Gastrocnemius medialis (tissue), 4 donors: ENCODE measurements around the gene CCDC134. TPM values are rescaled to one million over a fixed set of nuclear protein-coding genes. Genes with fewer than 3 reads are reported as not detected.
"Not testable (repeated sequence)": the region's sequence is repeated elsewhere in the genome, so short reads cannot be mapped to it uniquely, and the experiment has no call there.

Source experiments
- ATAC-seq, 2 donors: fragments of 150-250 bp; one replicate each; pipeline ENCODE4 v1.9.1; 2016
- DNase-seq, 2 donors: peaks; one replicate each; pipeline ENCODE4 v3.0.0-alpha.2; 2019
- H3K27ac ChIP-seq, 4 donors: fragments of 200-600 bp; sonication (generic); 1 replicate in 1 of 4; 2 replicates in 3 of 4; pipeline ENCODE4 v1.5.1; 2016 to 2018; ENCODE audit warnings: mild to moderate bottlenecking in 2 of 4, moderate library complexity in 1 of 4
- H3K27me3 ChIP-seq, 3 donors: fragments of 200-600 bp; sonication (generic) in 2 of 3; 1 replicate in 1 of 3; 2 replicates in 2 of 3; pipeline versions ENCODE4 v1.5.1 to v1.6.0; 2016 to 2019; ENCODE audit warnings: mild to moderate bottlenecking in 1 of 3, moderate library complexity in 1 of 3
- H3K36me3 ChIP-seq, 2 donors: fragments of 200-600 bp; sonication (generic) in 1 of 2; one replicate each; pipeline ENCODE4 v1.5.1; 2017 to 2018
- H3K4me1 ChIP-seq, 2 donors: fragments of 200-600 bp; sonication (generic) in 1 of 2; one replicate each; pipeline ENCODE4 v1.5.1; 2016 to 2017; ENCODE audit warnings: mild to moderate bottlenecking in 2 of 2
- H3K4me3 ChIP-seq, 4 donors: fragments of 200-600 bp; sonication (generic) in 3 of 4; 1 replicate in 1 of 4; 2 replicates in 3 of 4; pipeline ENCODE4 v1.5.1; 2016 to 2019; ENCODE audit warnings: mild to moderate bottlenecking in 2 of 4
- H3K9me3 ChIP-seq, 3 donors: fragments of 200-600 bp; sonication (generic) in 2 of 3; 1 replicate in 1 of 3; 2 replicates in 2 of 3; pipeline ENCODE4 v1.5.1; 2016 to 2019
- CTCF ChIP-seq, 5 experiments: fragments of 450-650 bp in 3 of 5; fragments of 200-600 bp in 2 of 5; sonication (generic) in 2 of 5; IDR thresholded peaks in 4 of 5; conservative IDR thresholded peaks in 1 of 5; 1 replicate in 4 of 5; 2 replicates in 1 of 5; pipeline ENCODE4 v1.5.1; 2016 to 2019; ENCODE audit warnings: antibody characterized with exemption in 5 of 5, mild to moderate bottlenecking in 3 of 5, moderate library complexity in 3 of 5
- POLR2A ChIP-seq, 2 donors: fragments of 450-650 bp; IDR thresholded peaks; one replicate each; pipeline ENCODE4 v1.6.1; 2017; ENCODE audit warnings: antibody characterized with exemption in 2 of 2, mild to moderate bottlenecking in 2 of 2, moderate library complexity in 2 of 2
- in situ Hi-C, 4 donors: fragments of 200-750 bp; cut with MboI; loops; one replicate each; pipeline versions ENCODE4 v1.15.0 to v1.8.0; 2017; ENCODE audit warnings: low sequenced_read_pairs in 4 of 4
- intact Hi-C: fragments of 100-400 bp; cut with DNase I; formaldehyde crosslinking; loops from one replicate; pipeline ENCODE4 v1.15.1; 2023; ENCODE audit warnings: low total_unique reads
- total RNA-seq, 4 donors: library from RNA; depleted of rRNA; stranded (reverse); fragments of >200 nt; gene quantifications; one replicate each; pipeline versions ENCODE4 v1.1.0 to v1.2.3, GENCODE V29; 2016

Gene CCDC134
- total RNA-seq, 4 donors from 2014 or later, result 3.3 to 7.7 (median 6.0) TPM

- H3K27me3 ChIP-seq, result no peaks in the 10 kb centered on the region
- peak overlapping the region; percentile 75 to 94 (median 90) for H3K4me3 ChIP-seq
- ATAC-seq, result no peak
- no peak for DNase-seq
- no peaks in the 10 kb centered on the region for H3K9me3 ChIP-seq
- intact Hi-C loops, result loop anchor here (5.0 kb wide), 2 partner anchors 147 to 742 kb away; partner anchors contain the start of genes EP300 and SNU13
- no peaks in the 10 kb centered on the region for H3K36me3 ChIP-seq
- in situ Hi-C loops, result loop anchor here in 1 of 4 donors (5.0 kb wide), 1 partner anchor 108 kb away; no protein-coding TSS in a partner anchor
- H3K4me1 ChIP-seq, result peaks cover 12 to 15% of the 10 kb centered on the region in 2 donors
- TF ChIP-seq CTCF (IDR thresholded peaks at IDR 0.05 in 4 of 5, conservative IDR thresholded peaks at IDR 0.05 in 1 of 5) (no peak), POLR2A (IDR thresholded peaks at IDR 0.05) (no peak)
- H3K27ac ChIP-seq, result peak overlapping the region; percentile 92 to 98 (median 98)
Measured at GRCh38 chr22:41834005-41834944, 33.8 kb downstream of the CCDC134 start.

- ATAC-seq, H3K36me3 ChIP-seq, H3K4me3 ChIP-seq, DNase-seq, intact Hi-C loops, H3K9me3 ChIP-seq, in situ Hi-C loops, H3K27me3 ChIP-seq: not testable (repeated sequence)
- Histone ChIP-seq H3K27ac (peak overlapping the region; percentile 36 to 98 (median 86)), H3K4me1 (peaks cover 12 to 19% of the 10 kb centered on the region in 2 donors)
Measured at GRCh38 chr22:41835462-41835861, 35.0 kb downstream of the CCDC134 start.

- peak overlapping the region in 2 of 4 donors; percentile 79 to 98 for H3K27ac ChIP-seq
- in situ Hi-C loops (no loop called here), intact Hi-C loops (no loop called here)
- no peak overlapping the region for H3K4me3 ChIP-seq
- no peak for DNase-seq
- no peak for ATAC-seq
- TF ChIP-seq CTCF (IDR thresholded peaks at IDR 0.05 in 4 of 5, conservative IDR thresholded peaks at IDR 0.05 in 1 of 5) (no peak), POLR2A (IDR thresholded peaks at IDR 0.05) (no peak)
- H3K27me3 ChIP-seq, result no peaks in the 10 kb centered on the region
- no peaks in the 10 kb centered on the region for H3K36me3 ChIP-seq
- no peaks in the 10 kb centered on the region for H3K9me3 ChIP-seq
- H3K4me1 ChIP-seq, result peaks cover 17 to 26% of the 10 kb centered on the region in 2 donors
Measured at GRCh38 chr22:41836551-41836950, 36.1 kb downstream of the CCDC134 start.

GRCh38 chr22:41838842-41839618 lies 38.6 kb downstream of the CCDC134 start:
- Histone ChIP-seq H3K4me1 (peaks cover 18 to 36% of the 10 kb centered on the region in 2 donors), H3K9me3 (no peaks in the 10 kb centered on the region), H3K27ac (peak overlapping the region in 1 of 4 donors; percentile 10), H3K36me3 (no peaks in the 10 kb centered on the region), H3K27me3 (no peaks in the 10 kb centered on the region), H3K4me3 (no peak overlapping the region)
- no peak for ATAC-seq
- intact Hi-C loops, result no loop called here
- TF ChIP-seq POLR2A (IDR thresholded peaks at IDR 0.05) (no peak), CTCF (IDR thresholded peaks at IDR 0.05 in 4 of 5, conservative IDR thresholded peaks at IDR 0.05 in 1 of 5) (no peak)
- no peak for DNase-seq
- in situ Hi-C loops, result no loop called here

GRCh38 chr22:41840216-41840615 lies 39.7 kb downstream of the CCDC134 start:
- Histone ChIP-seq H3K4me1 (peaks cover 18 to 42% of the 10 kb centered on the region in 2 donors), H3K4me3 (no peak overlapping the region), H3K36me3 (no peaks in the 10 kb centered on the region), H3K27ac (peak overlapping the region in 3 of 4 donors; percentile 4 to 29 (median 20)), H3K9me3 (no peaks in the 10 kb centered on the region), H3K27me3 (no peaks in the 10 kb centered on the region)
- DNase-seq (no peak), ATAC-seq (no peak)
- intact Hi-C loops (no loop called here), in situ Hi-C loops (no loop called here)
- TF ChIP-seq CTCF (IDR thresholded peaks at IDR 0.05 in 4 of 5, conservative IDR thresholded peaks at IDR 0.05 in 1 of 5), result no peak
- no peak for TF ChIP-seq POLR2A (IDR thresholded peaks at IDR 0.05)
